Measurements from ENCODE around the gene SLC1A6.
"Not testable (repeated sequence)": the region's sequence is repeated elsewhere in the genome, so short reads cannot be mapped to it uniquely, and the experiment has no call there.

SLC1A6 gene

GRCh38 chr19:14954071-14954655 lies 25.5 kb downstream of the SLC1A6 start:
- no peak for DNase-seq

DNA sequence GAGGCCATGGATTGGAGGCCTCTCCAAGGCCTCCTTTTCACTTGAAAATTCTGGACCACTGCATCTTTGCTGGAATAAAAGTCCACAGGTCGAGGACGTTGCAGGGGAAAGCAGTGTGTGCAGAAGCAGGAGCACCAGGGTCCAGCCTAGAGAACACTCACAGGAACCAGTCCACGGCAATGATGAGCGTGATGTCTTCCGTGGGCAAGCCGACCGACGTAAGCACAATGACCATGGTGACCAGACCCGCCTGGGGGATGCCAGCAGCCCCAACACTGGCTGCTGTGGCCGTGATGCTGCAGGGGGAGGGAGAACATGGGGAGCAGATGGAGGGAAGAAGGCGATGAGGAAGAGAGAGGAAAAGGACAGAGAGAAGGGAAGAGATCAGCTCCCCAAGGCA lies 26.9 kb downstream of the SLC1A6 start:
- no peak for DNase-seq

- DNase-seq: no peak
Observed at GRCh38 chr19:14950421-14950820, 29.2 kb downstream of the SLC1A6 start.

GRCh38 chr19:14949876-14950275 lies 29.8 kb downstream of the SLC1A6 start:
- DNase-seq: no peak

DNA sequence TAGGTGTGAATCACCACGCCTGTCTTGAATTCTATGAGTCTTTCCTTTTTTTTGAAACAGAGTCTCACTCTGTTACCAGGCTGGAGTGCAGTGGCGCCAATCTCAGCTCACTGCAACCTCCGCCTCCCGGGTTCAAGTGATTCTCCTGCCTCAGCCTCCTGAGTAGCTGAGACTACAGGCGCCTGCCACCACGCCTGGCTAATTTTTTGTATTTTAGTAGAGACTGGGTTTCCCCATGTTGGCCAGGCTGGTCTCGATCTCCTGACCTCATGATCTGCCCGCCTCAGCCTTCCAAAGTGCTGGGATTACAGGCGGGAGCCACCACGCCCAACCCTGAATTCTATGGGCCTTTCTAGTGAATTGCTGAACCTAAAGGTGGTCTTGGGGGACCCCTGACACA lies 30.3 kb downstream of the SLC1A6 start:
- DNase-seq: not testable (repeated sequence)

DNA sequence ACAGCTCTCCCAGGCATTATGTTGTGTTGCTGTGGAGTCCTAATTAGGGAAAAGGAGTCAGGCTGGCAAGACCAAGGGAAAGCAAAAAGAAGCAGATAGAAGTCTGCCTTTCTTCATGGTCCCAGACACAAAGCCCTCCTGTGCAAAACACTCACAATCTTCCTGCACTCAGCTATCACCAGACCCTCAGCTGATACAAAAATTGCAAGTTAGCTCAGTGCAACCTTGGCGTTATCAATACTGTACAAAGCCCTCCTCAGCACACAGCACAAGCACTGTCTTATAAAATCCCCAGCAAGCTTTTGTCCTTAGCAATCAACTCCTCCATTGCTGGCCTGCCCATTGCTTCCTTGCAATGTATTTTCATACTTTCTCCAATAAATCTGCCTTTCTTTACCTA lies 35.2 kb downstream of the SLC1A6 start:
- DNase-seq: no peak

DNA sequence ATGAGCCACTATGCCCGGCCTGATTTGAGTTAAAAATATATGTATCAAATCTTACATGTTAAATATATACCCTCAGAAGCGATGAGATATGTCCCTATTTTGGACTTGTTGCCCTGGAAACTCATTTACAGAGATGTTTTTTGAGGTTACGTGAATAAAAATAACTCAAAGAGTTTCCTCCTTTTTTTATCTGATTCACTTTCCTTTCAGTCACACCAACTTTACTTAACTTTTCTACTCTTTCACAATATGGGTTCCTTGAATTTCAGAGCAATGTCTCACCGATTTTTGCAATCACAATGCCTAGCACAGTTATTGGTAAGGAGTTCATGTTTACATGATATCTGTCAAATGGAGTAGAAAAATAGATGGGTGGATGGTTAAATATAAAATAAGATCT lies 36.1 kb downstream of the SLC1A6 start:
- DNase-seq: no peak

DNA sequence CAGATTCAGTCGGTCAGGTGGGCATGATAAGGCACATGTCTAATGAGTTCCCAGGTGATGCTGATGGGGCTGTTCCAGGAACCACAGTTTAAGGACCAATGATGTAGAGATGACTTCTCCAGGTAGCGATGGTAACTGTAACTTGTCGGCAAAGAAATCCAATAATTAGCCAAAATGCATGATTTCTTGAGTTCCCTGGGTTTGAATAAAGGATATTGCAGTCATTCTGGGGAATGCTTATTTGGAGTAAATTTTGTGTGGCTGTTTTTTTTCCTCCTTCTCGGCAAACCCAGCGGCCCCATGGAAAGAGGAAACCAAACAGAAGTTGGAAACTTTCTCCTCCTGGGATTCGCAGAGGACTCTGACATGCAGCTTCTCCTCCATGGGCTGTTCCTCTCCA lies 38.5 kb downstream of the SLC1A6 start, which contains the start of gene OR7C2:
Gene OR7C2 (plus strand): TSS at position 301 of the 400 bp plus-strand sequence. CDS start 0 bp downstream, at position 301.
- DNase-seq: no peak

DNA sequence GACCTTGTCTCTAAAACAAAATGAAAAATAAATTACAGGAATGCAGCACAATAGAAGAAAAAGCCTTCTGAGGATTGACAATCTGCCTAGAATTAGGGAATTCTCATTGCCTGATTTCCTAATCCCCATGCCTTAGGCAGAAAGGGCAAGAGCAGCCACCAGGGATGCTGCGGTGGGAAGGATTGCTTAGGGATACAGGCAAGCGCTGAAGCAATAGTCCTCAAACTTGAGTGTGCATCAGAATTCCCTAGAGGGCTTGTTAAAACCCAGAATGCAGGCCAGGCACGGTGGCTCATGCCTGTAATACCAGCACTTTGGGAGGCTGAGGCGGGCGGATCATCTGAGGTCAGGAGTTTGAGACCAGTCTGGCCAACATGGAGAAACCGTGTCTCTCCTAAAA lies 39.4 kb downstream of the SLC1A6 start:
- no peak for DNase-seq

GRCh38 chr19:14933506-14933905 lies 46.2 kb downstream of the SLC1A6 start:
- DNase-seq: no peak

DNA sequence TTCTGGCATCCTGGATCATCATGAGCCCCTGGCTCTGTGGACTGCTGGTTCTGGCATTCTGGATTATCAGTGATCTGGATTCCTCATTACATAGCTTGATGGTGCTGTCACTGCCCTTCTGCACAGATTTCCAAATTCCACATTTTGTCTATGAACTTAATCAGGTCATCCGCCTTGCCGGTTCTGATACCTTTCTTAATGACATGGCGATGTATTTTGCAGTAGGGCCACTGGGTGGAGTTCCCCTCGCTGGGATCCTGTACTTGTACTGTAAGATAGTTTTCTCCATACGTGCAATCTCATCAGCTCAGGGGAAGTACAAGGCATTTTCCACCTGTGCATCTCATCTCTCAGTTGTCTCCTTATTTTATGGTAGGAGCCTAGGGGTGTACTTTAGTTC lies 62.8 kb downstream of the SLC1A6 start:
- no peak for DNase-seq

- no peak for DNase-seq
Observed at GRCh38 chr19:14915116-14915515, 64.5 kb downstream of the SLC1A6 start.

DNA sequence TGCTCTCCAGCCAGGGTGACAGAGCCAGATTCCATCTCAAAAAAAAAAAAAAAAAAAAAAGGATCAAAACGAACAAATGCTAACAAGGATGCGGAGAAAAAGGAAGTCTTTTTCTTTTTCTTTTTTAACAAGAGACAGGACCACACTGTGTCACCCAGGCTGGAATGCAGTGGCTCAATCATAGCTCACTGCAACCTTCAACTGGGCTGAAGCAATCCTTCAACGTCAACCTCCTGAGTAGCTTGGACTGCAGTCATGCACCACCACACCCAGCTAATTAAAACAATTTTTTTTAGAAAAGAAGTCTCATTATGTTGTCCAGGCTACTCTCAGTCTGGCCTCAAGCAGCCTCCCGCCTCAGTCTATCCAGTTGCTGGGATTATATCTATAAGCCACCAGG lies 73.0 kb downstream of the SLC1A6 start:
- DNase-seq: no peak

DNA sequence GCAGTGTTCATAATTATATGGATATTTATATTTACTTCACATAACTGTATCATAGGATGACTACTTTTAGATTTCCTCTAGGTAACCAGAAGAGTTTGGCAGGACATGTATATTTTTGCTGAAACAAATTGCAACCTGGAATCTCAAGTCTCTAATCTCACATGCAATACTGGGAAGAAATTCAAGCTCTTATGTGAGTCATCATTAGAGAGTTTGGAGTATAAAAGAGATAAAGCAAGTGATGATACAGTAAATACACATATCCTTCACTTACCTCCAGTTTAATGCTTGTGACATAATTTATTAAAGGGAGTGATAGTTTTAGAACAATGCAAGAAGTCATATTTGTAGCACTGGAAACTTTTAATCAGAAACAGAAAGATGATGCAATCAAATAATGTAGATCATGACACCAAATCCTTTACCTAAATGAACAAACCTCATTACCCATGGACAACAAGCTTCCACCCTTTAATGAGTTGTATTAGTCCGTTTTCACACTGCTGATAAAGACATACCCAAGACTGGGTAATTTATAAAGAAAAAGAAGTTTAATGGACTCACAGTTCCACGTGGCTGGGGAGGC lies 77.9 kb downstream of the SLC1A6 start:
- DNase-seq: no peak
